Stimulated activated CD8-positive, alpha-beta memory T cell treated with anti-CD3 and anti-CD28 coated beads, Interleukin-15, amount 100 ng/mL, for 1 hour (primary cell): ENCODE results near the gene EIF4G2.
"Not testable (repeated sequence)": the region's sequence is repeated elsewhere in the genome, so short reads cannot be mapped to it uniquely, and the experiment has no call there.

Experiments used
- DNase-seq: peaks from one replicate; pipeline ENCODE4 v3.0.0-alpha.2; 2020; ENCODE audit warnings: low read depth

The EIF4G2 gene

DNA sequence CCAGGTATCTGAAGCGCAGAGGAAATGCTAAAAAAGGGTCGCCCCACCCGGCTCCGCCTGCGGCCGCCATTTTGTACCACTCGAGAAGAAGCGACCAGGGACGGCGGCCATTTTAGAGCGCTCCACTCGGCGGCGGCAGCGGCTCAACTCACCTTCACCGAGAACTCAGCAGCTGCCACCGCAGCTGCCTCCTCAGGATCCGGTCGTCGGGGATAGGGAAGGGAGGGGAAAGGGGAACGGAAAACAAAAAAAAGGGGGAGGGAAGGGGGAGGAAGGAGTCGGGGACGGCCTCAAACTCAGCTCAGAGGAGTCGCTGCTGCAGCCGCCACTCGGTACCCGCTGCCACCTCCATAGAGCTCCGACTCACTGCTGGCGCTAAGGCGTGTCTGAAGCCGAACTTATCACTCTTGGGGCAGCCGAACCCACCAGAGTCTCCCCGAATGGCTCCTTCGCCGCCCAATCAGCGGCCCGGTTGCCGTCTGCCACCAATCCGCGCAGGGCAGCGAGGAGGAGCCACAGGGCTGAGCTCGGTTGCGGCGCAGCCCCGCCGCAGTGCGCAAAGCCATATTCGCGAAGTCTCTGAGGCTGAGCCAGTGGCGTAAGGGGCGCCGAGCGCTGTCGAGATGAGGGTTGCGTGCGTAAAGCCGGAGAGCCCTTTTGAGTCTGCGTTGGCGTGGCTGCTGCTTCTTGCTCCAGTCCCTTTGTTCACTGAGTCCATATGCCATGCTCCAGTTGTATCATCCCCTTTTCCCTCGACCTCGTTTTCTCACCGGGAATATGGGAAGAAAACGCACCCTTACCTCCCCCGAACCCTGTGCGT, at the start of gene EIF4G2:
EIF4G2 (minus strand) TSS at position 374 of the 820 bp plus-strand sequence.
- DNase-seq: peak; percentile 92

DNA sequence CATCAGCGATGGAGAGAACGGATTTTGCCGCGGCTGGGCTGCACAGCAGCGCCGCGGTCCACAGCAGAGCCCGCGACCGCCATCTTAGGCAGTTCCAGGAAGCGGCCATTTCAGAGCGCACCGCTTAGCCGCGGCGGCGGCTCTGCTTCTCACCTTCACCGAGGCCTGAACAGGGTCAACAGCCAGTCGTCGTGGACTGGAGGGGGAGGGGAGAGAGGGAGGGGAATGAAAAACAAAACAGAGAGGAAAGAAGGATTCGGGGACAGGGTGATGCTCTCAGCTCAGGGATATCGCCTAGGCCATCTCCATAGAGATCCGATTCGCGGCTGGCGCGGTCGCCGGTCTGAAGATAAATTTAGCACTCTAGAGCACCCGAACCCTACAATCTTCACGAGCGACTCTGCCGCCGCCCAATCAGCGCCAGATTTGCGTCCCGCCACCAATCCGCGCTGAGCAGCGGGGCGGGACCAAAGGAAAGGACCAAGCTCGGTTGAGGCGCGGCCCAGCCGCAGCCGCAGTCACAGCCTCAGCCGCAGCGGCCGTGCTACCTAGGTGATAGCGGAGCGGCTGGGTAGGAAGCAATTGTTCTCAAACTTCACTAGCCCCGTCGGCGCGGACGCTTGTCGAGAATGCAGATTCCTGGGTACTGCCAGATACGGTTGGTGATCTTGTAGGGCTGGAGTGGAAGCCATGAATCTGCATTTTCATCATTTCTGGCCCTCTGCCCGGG, 49.1 kb upstream of the EIF4G2 start, which contains the start of gene ZBED5:
ZBED5 (minus strand) TSS at position 345 of the 730 bp plus-strand sequence. CDS start 3,108 bp downstream, outside the sequence.
- peak; percentile 87 for DNase-seq

DNA sequence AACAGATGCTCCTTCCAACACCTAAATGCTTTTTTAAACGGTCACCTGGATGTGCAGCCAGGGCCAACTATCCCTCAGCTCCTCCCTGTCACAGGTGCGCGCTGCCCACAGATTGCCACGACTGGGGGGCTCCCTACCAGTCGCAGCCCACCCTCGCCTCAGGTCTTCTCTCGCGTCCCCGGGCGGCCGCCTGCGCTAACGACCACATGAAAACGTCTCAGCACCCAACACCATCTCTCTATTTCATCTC, 48.7 kb upstream of the EIF4G2 start:
- DNase-seq: peak; percentile 16

DNA sequence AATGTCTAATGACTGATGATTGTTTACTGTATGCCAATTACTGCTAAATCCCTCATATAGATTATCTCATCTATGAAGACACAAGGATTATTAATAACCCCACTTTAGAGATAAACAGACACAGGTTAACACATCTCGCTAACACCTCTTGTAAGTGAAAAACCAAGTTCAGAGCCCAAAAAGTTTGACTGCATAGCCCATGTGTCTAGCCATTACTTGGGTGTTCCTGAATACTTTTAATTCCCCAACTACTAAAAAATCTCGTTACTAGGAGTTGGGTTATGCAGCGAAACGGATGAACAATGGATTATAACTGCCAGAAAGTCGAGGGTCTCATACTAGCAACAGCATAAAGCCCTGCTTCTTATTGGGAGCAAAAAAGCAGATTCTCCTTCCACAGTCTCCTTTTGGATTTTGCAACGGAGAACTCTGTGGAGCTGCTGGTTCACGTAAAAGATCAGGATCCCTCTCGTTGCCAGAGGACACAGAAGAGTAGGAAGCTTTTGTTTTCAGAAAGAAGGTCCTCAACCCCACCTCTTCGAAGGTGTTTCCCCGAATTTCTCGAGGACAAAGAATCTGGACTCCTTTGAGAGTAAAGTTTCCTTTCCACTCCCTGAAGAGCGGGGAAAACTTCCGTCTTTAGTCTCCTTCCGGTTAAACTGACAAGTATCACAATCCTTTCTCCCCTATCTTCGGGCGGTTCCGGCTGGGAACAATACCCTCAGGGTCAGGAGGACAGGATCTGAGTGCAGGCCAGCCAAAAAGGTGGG, 48.1 kb upstream of the EIF4G2 start:
- DNase-seq: no peak

DNA sequence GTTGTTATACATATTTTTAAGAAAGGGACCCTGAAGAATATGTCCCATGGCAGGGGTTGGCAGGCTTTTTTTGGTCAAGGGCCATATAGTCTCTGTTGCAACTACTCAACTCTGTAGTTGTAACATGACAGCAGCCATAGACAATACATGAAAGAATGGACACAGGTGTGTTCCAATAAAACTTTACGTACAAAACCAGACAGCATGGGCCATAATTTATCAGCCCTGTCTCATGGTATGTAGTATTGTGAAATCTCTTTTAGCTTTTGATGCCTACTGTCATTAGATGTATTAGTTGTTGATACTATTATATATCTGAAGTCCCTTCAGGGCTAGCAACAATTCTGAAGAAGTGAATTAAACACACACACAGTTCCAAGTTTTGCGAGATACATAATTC, 46.6 kb upstream of the EIF4G2 start:
- DNase-seq: no peak

DNA sequence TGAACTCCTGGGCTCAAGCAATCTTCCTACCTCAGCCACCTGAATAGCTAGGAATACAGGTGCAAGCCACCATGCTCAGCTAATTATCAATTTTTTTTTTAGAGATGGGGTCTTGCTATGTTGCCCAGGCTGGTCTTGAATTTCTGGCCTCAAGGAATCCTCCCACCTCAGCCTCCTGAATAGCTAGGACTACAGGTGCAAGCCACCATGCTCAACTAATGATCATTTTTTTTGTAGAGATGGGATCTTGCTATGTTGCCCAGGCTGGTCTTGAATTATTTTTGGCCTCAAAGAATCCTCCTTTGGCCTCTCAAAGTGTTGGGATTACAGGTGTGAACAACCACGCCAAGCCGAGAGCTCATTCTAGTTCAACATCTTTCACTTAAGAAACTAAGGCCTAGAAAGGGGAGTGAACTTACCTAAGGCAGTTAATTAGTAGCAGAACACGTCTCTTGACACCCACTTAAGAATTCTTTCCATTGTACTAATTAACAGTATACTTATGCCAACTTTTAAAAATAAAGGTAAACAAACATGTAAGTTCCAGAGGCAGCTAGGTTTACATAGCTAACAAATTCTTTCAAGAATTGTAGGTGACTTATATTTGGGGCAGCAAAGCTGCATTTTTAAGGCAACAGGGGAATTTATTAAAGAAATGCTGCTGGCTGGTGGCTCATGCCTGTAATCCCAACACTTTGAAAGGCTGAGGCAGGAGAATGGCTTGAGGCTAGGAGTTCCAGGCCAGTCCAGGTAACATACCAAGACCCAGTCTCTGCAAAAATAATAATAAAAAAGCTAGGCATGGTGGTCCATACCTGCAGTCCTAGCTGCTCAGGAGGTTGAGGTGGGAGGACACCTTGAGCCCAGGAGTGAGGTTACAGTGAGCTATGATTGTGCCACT, 39.5 kb upstream of the EIF4G2 start:
- no peak for DNase-seq

DNA sequence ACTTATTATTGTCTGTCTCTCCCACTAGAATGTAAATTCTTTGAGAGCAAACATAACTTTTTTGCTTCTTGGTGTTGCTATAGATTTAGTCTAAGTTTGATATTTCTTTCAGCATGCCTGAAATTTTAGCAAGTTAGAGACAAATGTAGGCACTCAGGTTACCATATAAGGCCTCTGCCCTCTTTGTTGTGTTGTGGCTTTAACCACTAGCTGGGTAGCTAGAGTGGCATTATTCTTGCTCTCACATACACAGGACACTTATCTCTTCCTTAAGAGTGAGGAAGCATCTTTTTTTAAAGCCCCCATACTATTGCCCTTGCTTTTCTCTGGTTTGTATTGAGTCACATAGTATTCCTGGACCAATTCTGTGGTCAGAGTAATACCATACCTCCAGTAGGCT, 37.9 kb upstream of the EIF4G2 start:
- no peak for DNase-seq

DNA sequence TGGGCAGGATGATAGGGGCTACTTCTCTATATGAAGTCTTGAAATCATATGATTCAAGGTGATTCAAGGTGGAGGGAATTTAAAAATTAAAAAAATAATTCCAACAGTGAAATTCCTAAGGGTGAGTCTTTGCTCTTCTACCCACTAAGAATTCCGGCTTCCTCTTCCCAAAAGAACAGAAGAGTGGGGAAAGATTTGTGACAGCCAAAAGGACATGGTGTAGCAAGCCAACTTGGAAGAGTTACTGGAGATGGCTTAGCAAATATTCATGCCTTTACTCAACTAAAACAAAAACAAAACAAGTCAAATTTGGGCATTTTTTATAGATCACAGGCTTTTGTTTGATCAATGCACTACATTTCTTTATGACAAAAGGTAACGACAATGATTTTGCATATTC, 36.9 kb upstream of the EIF4G2 start:
- no peak for DNase-seq

DNA sequence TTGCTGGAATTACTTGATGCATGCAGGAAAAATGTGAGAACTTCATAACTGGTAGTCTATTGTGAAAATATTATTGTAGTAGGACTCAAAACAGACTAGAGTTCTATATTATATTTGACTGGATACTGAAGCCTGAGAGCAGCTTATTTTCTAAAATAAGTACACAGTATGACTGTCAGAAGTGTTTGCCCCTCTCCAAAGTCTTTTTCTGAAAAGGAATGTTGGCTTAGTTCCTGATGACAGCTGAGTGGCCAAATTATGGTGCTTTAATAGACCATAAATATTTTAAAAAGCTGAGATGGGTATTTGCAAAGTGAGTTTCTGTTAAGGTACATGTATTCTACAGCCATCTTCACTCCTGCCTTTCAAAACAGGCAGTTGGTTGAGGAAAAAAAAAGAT, 36.1 kb upstream of the EIF4G2 start:
- no peak for DNase-seq

DNA sequence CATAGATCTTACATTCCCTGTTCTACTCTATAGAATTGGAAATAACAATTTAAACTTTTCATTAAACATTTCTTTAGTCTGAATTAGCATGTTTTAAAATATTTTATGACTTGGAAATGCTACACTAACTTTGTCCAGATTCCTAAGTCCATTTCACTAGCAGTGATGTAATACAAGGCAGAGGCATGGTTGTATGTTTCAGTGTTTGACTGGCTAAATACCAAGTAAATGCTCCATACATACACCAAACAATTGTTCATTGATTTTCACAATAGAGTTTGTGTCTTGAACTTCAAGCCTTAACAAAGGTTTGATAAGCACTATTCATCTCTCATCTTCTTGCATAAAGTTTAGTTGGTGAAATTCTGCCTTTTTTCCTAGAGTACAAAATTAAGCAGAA, 35.6 kb upstream of the EIF4G2 start:
- no peak for DNase-seq

DNA sequence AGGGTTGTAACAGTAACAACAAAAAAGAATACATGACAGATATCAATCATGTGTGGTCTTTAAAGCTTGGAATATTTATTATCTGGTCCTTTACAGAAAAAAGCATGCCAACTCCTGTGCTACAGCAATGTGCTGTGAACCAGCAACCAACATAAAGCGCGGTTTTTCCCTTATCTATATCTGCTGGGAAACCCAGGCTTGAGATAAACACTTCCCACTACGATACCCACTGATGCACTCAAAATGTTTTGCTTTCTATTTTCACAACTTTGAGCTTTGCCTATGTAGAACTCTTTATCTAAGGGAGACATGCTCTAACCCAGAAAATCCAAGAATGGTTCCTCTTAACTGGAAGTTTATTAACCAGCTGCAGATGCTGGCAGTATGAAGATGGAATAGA, 30.2 kb upstream of the EIF4G2 start:
- DNase-seq: no peak

DNA sequence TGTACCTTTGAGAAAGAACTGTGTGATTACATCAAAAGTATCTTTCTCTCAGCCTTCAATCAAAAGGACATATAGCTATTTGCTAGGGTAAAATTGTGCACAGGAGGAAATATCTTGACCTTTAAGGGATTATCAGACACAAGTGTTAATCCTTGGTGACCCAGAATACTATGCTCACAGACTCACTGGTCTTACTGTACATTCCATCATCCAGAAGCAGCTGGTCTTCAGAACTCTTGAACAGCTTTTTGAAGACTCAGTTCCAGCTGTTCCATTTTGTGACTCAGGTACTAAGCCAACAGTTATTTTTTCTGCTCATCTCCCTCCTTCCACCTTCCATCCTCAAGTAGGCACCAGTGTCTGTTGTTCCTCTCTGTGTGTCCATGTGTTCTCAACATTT, 29.4 kb upstream of the EIF4G2 start:
- no peak for DNase-seq

DNA sequence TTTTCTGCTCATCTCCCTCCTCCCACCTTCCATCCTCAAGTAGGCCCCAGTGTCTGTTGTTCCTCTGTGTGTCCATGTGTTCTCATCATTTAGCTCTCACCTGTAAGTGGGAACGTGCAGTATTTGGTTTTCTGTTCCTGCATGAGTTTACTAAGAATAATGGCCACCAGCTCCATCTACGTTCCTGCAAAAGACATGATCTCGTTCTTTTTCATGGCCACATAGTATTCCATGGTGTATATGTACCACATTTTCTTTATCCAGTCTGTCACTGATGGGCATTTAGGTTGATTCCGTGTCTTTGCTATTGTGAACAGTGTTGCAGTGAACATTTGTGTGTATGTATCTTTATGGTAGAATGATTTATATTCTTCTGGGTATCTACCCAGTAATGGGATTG, 28.2 kb upstream of the EIF4G2 start:
- DNase-seq: not testable (repeated sequence)

DNA sequence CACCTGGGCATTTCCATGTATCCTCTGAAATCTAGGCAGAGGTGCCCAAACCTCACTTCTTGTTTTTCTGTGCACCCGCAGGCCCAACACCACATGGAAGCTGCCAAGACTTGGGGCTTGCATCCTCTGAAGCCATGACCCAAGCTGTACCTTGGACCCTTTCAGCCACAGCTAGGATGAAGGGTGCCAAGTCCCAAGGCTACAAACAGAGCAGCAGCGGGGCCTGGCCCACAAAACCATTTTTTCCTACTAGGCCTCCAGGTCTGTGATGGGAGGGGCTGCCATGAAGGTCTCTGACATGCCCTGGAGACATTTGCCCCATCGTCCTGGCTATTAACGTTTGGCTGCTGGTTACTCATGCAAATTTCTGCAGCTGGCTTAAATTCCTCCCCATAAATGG, 20.4 kb upstream of the EIF4G2 start:
- no peak for DNase-seq

DNA sequence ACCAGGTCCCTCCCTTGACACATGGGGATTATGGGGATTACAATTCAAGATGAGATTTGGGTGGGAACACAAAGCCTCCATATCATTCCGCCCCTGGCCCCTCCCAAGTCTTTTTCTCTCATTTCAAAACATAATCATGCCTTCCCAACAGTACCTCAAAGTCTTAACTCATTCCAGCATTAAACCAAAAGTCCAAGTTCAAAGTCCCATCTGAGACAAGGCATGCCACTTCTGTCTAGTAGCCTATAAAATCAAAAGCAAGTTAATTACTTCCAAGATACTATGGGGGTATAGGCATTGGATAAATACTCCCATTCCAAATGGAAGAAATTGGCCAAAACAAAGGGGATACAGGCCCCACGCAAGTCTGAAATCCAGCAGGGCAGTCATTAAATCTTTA, 19.7 kb upstream of the EIF4G2 start:
- no peak for DNase-seq

DNA sequence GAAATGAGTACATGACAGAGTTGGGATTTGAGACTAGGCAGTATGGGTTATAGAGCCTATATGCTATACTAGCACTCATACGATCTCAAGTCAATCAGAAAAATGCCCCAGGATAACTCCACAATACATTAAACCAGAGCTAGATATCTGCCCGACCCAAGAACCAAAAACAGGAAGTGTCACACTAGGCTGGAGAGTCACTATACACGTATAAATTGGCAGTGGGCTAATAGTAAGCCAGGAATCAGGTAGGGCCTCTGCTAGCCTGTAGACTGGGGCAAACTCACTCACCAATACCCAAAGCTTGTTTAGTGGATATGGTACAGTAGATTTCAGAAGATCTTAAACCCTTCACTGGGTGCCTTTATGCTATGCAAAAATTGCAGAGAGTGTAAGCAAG, 16.2 kb upstream of the EIF4G2 start:
- no peak for DNase-seq

DNA sequence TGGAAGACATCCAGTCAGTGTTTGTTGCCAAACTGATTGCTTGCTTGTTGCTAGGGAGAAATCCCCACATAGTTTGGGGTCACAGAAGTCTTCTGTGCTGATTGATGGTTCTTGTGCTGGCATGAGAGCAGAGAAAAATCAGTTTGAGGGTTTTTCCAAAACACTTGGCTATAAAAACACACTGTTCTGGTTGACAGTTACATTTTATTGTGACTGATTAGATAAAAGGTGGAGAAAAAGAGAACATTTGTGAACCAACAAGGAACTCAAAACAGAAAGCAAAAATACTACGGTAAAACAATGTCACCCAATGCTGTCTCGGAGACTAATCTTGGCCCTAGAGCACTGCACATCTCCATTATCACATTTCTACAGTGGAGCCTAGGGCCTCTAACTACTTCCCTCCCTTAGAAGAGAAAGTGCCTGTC, 14.4 kb upstream of the EIF4G2 start:
- no peak for DNase-seq

DNA sequence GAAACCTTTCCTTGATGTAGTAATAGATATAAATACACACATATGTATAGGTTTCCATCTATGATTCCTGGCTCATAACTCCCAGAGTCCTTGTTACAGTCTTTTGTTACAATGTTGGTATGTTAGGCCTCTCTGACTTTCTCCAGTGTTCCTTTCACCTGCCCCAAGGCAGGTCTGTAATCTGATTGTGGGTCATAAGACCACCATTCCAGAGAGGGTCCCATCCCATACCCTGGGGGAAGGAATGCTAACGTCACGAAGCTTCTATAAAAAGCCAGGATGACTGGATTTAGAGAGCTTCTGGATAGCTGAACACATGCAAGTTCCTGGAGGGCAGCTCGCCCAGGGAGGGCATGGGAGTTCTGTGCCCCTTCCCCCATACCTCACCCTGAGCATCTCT, 13.8 kb upstream of the EIF4G2 start:
- not testable (repeated sequence) for DNase-seq

DNA sequence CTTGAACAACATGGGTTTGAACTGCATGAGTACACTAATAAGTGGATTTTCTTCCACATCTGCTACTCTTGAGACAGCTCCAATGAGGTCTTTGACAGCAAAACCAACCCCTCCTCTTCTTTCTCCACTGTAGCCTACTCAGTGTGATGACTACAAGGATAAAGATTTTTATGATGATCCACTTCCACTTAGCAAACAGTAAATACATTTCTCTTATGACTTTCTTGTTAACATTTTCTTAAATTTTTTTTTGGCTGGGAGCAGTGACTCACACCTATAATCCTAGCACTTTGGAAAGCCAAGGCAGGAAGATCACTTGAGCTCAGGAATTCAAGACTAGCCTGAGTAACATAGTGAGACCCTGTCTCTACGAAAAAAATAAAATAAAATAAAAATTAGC, 9.9 kb upstream of the EIF4G2 start:
- DNase-seq: no peak

DNA sequence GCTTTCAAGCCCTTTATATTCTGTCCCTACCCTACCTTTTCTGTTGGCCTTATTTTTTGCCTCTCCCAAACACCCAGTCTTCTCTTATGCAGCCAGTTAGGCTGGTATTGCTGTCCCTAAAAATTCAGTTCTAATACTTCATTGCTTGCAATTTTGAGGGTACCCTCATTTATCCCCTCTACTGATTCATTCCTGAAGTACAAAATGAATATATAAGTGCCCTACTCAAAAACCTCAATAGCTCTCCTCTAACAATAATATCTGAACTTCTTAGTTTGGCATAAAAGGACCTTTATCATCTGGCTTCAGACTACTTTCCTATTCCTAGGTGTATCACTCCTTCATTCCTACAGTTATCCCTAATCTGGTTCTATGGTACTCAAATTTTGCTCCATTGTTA, 5.2 kb upstream of the EIF4G2 start:
- no peak for DNase-seq

DNA sequence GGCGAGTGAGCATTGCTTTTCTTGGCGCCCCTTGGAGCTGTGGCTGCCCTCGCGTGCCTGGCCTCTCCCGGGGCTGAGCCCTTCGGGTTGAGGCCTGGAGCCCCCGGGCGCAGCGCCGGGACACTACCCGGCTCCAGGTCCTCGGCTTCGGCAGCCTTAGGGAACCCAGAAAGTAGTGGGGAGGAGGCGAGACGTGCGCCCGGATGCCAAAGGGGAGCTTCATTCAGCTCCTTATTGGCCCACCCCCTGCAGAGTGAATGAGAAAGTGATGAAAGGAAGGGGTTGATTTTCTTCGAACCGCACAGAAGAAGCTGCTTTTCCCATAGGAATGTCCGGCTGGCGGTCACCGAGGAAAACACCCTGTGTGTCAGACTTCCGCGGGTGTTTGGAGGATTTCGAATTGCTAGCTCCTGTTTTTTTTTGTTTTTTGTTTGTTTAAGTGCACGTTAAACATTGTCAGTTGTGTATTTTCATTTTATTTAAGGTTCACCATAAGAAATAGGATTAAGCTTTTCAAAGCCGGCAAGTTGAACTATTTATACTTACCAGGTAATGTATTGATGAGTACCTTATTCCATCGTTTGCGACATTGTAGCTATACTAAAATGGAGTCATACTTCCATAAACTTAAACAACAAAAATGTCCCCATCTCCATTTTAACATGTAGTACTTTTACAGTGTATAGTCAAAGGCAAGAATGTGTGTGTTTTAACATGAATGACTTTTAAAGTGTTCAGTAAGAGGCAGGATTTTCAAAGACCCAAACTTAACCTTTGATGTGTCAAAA, 841 bp upstream of the EIF4G2 start:
- peak; percentile 14 for DNase-seq
